Erythroblast (primary cell): ENCODE measurements around the gene MAN1C1.

Experiments
- GATA1 ChIP-seq: IDR thresholded peaks from 2 replicates; pipeline ENCODE4 v1.6.1; 2011; ENCODE audit warnings: low read depth, mild to moderate bottlenecking, control low read depth, low read length, moderate library complexity
- POLR2A ChIP-seq: IDR thresholded peaks from 2 replicates; pipeline ENCODE4 v1.6.1; 2011; ENCODE audit warnings: mild to moderate bottlenecking, low read length

DNA sequence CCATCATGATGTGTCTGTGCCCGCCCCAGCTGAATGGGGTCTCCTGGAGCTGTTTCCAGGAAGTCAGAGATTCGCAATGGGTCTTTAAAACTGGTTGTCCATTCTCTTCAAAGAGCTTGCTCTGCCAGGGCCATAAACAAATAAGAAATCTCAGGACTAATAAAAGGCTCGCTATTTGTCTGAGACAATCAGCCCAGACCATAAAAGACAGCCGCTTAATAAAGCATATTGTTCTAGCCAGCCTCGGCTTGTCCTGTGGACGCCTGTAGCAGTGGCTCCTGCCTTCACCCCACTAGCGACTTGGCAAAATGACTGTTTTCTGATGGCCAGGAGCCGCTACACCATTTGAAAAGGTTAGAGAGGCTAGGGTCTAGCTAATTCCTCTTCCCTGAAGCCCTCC is 162.8 kb downstream of the MAN1C1 start:
- no peak for TF ChIP-seq POLR2A
- no peak for TF ChIP-seq GATA1
